HFFc6 (cell line): ENCODE measurements around the gene FAM83G. TPM values are rescaled to one million over a fixed set of nuclear protein-coding genes. Genes with fewer than 3 reads are reported as not detected.

Experiments
- DNase-seq: peaks from one replicate; pipeline ENCODE4 v3.0.0-alpha.2; 2018
- H3K27ac Mint-ChIP-seq: 2 replicates; pipeline ENCODE4 v1.8.0; 2020; ENCODE audit warnings: mild to moderate bottlenecking, mixed read lengths
- H3K27me3 Mint-ChIP-seq: 2 replicates; pipeline ENCODE4 v1.8.0; 2021; ENCODE audit warnings: mild to moderate bottlenecking, moderate library complexity, mixed read lengths; ENCODE audit not compliant: insufficient read depth
- H3K36me3 Mint-ChIP-seq: 2 replicates; pipeline ENCODE4 v1.8.0; 2021; ENCODE audit warnings: low read depth, mixed read lengths
- H3K4me1 Mint-ChIP-seq: 2 replicates; pipeline ENCODE4 v1.8.0; 2020; ENCODE audit warnings: low read depth, mixed read lengths
- H3K4me3 Mint-ChIP-seq: 2 replicates; pipeline ENCODE4 v1.8.0; 2020; ENCODE audit warnings: mild to moderate bottlenecking, moderate library complexity, mixed read lengths
- H3K9me3 Mint-ChIP-seq: 2 replicates; pipeline ENCODE4 v1.8.0; 2020; ENCODE audit warnings: mild to moderate bottlenecking, mixed read lengths
- CTCF ChIP-seq: fragments of 200-600 bp; sonication (generic); IDR thresholded peaks from 2 replicates; pipeline ENCODE4 v1.5.0; 2021; ENCODE audit warnings: antibody characterized with exemption, mild to moderate bottlenecking
- total RNA-seq, 6 experiments: library from RNA; stranded (reverse); fragmentation: NEBNext Ultra II Directional; extraction: Animal tissue kit (Norgen Biotek cat#: 25700); gene quantifications; 2 replicates in 1 of 6; 3 replicates in 5 of 6; pipeline ENCODE4 v1.2.3, GENCODE V29; 2021

The FAM83G gene
- total RNA-seq, 6 experiments from 2014 or later: 21.0 to 24.0 (median 21.7) TPM

- H3K36me3 Mint-ChIP-seq: no peaks in the 10 kb centered on the region
- no peak for TF ChIP-seq CTCF
- DNase-seq: no peak
- peaks cover 3% of the 10 kb centered on the region; the same call in 1 of the 2 replicates for H3K27me3 Mint-ChIP-seq
- H3K9me3 Mint-ChIP-seq: no peaks in the 10 kb centered on the region
- H3K4me3 Mint-ChIP-seq: no peak overlapping the region
- H3K27ac Mint-ChIP-seq: no peak overlapping the region
- peaks cover 20% of the 10 kb centered on the region for H3K4me1 Mint-ChIP-seq
Observed at GRCh38 chr17:19015428-19015827, 10.9 kb upstream of the FAM83G start.

GRCh38 chr17:19014628-19015215 is 10.2 kb upstream of the FAM83G start:
- no peak for TF ChIP-seq CTCF
- no peak overlapping the region for H3K4me3 Mint-ChIP-seq
- DNase-seq: no peak
- H3K9me3 Mint-ChIP-seq: no peaks in the 10 kb centered on the region
- H3K36me3 Mint-ChIP-seq: no peaks in the 10 kb centered on the region
- H3K27me3 Mint-ChIP-seq: peaks cover 3% of the 10 kb centered on the region; the same call in 1 of the 2 replicates
- no peak overlapping the region for H3K27ac Mint-ChIP-seq
- peaks cover 20% of the 10 kb centered on the region for H3K4me1 Mint-ChIP-seq

- Mint-ChIP-seq H3K36me3 (no peaks in the 10 kb centered on the region), H3K27me3 (peaks cover 3% of the 10 kb centered on the region; the same call in 1 of the 2 replicates), H3K4me1 (peaks cover 20% of the 10 kb centered on the region), H3K27ac (no peak overlapping the region), H3K4me3 (no peak overlapping the region), H3K9me3 (no peaks in the 10 kb centered on the region)
- TF ChIP-seq CTCF: no peak
- DNase-seq: no peak
Observed at GRCh38 chr17:19013806-19014627, 9.5 kb upstream of the FAM83G start.

GRCh38 chr17:19013226-19013625 is 8.7 kb upstream of the FAM83G start:
- no peak for DNase-seq
- TF ChIP-seq CTCF: no peak
- Mint-ChIP-seq H3K27me3 (peaks cover 3% of the 10 kb centered on the region; the same call in 1 of the 2 replicates), H3K27ac (no peak overlapping the region), H3K4me1 (peaks cover 20% of the 10 kb centered on the region), H3K4me3 (no peak overlapping the region), H3K36me3 (no peaks in the 10 kb centered on the region), H3K9me3 (no peaks in the 10 kb centered on the region)

GRCh38 chr17:19012171-19013080 is 7.9 kb upstream of the FAM83G start:
- TF ChIP-seq CTCF: no peak
- Mint-ChIP-seq H3K27ac (no peak overlapping the region), H3K9me3 (no peaks in the 10 kb centered on the region), H3K4me3 (no peak overlapping the region), H3K36me3 (no peaks in the 10 kb centered on the region), H3K4me1 (peaks cover 20% of the 10 kb centered on the region), H3K27me3 (peaks cover 3% of the 10 kb centered on the region; the same call in 1 of the 2 replicates)
- no peak for DNase-seq
